HG02623 (cell line): ENCODE data around the gene LALBA.
"Not testable (repeated sequence)": the region's sequence is repeated elsewhere in the genome, so short reads cannot be mapped to it uniquely, and the experiment has no call there.

Experiments
- ATAC-seq: cut with Tn5 transposase; IDR thresholded peaks from one replicate; pipeline ENCODE4 v1.9.1; 2021; ENCODE audit warnings: moderate library complexity; ENCODE audit not compliant: unreplicated experiment

LALBA gene

DNA sequence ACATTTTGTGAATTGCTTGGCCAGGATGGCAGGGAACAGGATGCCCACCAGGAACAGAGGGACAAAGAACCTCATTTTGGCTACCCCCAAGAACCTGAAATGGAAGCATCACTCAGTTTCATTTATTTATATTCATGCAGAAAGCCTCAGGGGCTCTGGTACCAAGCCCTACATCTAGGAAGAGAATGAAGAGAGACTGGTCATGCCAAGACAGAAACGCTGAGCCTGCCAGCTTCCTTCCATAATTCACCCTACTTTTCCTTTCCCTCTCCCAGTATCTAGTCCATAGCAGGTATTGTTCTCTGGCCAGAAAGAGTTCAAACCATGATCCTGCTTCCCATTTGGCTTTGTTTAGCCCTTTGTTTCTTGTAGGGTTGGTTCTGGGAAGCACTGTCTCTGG, at the start of gene LALBA:
LALBA (minus strand) TSS at position 101 of the 400 bp plus-strand sequence; CDS start at position 75, 26 bp downstream.
- no peak for ATAC-seq

GRCh38 chr12:48618541-48618940, 48.7 kb upstream of the LALBA start:
- ATAC-seq, result peak; percentile 77

- ATAC-seq, result no peak
Measured at GRCh38 chr12:48615681-48616080, 45.8 kb upstream of the LALBA start.

DNA sequence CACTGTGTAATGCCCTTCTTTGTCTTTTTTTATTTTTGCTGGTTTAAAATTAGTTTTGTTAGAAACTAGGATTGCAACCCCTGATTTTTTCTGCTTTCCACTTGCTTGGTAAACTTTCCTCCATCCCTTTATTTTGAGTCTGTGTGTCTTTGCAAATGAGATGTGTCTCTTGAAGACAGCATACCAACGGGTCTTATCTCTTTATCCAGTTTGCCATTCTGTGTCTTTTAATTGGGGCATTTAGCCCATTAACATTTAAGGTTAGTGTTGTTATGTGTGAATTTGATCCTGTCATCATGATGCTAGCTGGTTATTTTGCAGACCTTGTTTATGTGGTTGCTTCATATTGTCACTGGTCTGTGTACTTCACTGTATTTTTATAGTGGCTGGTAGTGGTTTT, 43.5 kb upstream of the LALBA start:
- no peak for ATAC-seq

DNA sequence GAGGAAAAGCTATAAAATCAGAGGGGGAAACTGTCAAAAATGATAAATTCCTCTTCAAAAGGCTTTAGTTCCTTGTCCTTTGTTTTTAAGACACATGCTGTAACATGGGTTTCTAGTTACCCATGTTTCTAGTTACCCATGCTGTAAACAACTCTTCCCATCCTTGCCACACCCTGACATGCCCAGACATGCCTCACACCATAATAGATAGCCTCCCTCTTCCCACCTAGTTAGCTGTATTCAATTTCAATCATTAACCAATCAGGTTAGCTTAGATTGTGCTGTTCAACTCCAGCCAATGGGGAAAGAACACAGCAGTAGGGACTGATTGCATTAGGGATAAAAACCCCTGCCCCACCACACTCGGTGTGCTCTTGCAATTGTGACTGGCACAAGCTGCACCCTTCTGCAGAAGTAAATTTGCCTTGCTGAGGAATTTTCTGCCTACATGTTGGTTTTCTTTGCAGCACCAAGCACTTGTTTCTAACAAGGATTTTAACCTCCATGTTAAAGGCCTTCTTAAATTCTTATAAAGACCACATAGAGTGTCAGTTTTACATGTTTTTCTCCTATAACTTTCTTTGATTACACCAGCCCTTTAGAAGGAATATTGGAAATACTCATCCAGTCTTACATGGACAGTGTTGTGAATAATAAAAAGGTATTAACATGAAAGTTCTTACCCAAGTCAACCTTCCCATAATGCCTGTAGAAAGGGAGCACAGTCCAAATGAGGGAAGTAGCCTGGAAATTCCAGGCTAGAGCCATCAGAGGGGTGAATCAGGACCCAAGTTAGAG, 32.5 kb upstream of the LALBA start:
- ATAC-seq, result no peak

GRCh38 chr12:48601013-48601756, 31.3 kb upstream of the LALBA start:
- no peak for ATAC-seq

- ATAC-seq, result no peak
Measured at GRCh38 chr12:48600552-48600951, 30.7 kb upstream of the LALBA start.

DNA sequence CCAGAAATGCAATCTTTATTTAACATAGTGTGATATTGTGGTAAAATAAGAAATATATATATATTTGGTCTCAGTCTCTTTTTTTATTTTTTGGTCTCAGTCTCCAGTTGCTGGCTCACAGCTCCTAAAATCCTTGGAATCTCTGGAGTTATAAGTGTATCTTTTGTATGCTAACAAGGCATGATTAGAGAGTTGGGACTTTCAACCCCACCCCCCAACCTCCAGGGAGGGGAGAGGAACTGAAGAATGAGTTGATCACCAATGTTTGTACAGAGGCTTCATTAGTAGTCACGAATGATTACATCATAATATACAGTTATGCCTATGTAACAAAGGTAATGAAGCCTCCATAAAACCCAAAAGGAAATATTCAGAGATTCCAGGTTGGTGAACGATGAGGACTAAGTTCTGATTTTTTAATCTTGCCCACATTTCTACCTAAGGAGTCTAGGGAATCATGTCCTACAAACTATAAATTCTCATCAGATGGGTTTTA, 22.8 kb upstream of the LALBA start:
- ATAC-seq, result no peak

DNA sequence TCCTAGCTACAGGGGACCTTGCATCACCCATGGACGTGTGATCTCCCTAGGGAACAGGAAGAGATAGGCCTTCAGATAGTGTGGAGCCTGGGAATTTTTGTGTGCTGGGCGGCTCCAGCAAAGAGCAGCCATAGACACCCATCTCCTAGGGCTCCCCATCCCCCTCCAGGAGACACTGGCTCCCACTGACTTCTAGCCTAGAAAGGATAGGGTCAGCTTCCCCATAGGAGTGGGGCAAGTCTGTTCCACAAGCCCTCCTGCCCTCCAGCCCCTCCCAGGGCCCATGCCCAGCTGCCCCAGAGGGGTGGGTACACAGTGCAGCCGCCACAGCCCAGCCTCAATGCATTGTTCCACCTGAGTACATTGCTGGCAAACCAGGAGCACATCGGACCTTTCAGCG, 16.5 kb upstream of the LALBA start:
- no peak for ATAC-seq

GRCh38 chr12:48583728-48584127, 13.9 kb upstream of the LALBA start:
- no peak for ATAC-seq

DNA sequence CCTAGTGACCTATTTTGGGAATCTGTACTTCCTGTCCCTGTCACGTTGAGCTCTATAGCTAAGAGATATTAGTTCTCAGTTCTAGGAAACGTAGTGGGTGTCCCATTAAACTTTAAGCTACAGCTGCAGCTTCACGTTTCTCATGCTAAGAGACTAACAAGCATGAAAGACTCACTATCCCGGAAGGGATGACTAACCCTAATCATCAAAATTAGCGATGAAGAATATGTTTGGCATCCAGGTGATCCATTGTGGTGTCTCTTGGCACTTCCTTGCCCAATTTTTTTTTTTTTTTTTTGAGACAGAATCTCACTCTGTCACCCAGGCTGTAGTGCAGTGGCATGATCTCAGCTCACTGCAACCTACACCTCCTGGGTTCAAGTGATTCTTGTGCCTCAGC, 11.0 kb upstream of the LALBA start:
- ATAC-seq, result no peak

- no peak for ATAC-seq
Measured at GRCh38 chr12:48572326-48572725, 2.5 kb upstream of the LALBA start.

- no peak for ATAC-seq
Measured at GRCh38 chr12:48567731-48568130, 2.1 kb downstream of the LALBA start.

DNA sequence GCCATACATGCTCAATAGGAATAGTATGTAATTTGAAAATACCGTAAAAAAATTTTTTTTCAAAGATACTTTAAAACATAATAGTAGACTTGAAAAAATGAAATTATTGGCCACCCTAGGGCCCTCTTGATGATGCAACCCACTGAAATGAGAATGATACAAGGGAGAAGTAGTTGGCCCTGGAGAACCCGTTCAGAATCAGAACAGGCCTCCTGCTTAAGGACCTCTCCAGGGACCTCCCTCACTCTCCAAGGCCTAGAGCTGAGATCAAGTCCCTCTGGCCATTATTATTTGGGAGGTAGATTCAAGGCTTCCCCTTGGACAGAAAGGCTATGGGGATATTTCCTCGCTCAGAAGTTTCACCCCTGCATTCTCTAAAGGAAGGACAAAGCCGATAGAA, 11.9 kb downstream of the LALBA start:
- ATAC-seq, result no peak

- no peak for ATAC-seq
Measured at GRCh38 chr12:48556631-48557030, 13.2 kb downstream of the LALBA start.

DNA sequence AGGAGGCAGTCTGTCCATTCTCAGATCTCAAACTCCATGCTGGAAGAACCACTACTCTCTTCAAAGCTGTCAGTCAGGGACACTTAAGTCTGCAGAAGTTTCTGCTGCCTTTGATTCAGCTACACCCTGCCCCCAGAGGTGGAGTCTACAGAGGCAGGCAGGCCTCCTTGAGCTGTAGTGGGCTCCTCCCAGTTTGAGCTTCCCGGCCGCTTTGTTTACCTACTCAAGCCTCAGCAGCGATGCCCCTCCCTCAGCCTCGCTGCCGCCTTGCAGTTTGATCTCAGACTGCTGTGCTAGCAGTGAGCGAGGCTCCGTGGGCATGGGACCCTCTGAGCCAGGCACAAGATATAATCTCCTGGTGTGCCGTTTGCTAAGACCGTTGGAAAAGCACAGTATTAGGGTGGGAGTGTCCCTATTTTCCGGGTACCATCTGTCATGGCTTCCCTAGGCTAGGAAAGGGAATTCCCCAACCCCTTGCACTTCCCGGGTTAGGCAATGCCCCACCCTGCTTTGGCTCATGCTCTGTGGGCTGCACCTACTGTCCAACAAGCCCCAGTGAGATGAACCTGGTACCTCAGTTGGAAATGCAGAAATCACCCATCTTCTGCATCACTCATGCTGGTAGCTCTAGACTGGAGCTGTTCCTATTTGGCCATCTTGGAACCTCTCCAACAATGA, 16.0 kb downstream of the LALBA start:
- ATAC-seq, result not testable (repeated sequence)

- not testable (repeated sequence) for ATAC-seq
Measured at GRCh38 chr12:48551636-48552035, 18.2 kb downstream of the LALBA start.

- ATAC-seq, result not testable (repeated sequence)
Measured at GRCh38 chr12:48547012-48547411, 22.8 kb downstream of the LALBA start.

DNA sequence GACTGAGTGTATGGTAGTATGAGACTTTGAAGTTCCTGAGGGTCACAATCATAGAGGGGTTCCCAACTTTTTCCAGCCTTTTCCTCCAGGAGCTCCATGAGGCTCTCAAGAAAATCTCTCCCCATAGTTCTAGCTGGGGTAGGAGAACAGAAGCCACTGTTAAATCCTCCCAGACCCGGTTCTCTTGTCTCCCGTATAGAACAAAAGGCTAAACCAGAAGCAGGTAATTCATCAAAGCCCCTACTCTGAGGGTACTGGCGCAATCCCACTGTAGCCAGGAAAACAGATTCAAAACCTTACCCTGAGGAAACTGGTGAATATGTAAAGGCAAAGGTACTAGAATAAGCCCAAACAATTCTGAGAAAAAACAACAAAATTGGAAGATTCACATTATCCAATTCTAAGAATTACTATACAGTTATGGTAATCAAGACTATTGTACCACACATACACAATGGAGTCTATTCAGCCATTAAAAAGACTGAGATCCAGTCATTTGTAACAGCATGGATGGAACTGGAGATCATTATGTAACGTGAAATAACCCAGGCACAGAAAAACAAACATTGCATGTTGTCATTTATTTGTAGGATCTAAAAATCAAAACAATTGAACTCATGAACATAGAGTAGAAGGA, 23.9 kb downstream of the LALBA start:
- no peak for ATAC-seq

- no peak for ATAC-seq
Measured at GRCh38 chr12:48542300-48542928, 27.4 kb downstream of the LALBA start.

DNA sequence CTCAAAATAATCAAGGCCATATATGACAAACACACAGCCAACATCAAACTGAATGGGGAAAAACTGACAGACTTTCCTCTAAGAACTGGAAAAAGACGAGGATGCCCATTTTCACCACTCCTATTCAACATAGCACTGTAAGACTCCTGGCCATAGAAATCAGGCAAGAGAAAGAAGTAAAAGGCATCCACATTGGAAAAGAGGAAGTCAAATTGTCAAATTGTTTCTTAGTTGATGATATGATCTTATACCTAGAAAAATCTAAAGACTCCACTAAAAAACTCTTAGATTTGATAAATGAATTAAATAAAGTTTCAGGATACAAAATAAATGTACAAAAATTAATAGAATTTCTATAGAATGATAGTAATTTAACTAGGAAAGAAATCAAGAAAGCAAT, 33.2 kb downstream of the LALBA start:
- ATAC-seq, result no peak
